Measurements from ENCODE around the gene SLC23A1.

The SLC23A1 gene

GRCh38 chr5:139402561-139403158 is 19.6 kb upstream of the SLC23A1 start (continued):
- TF ChIP-seq, protein P1, sequence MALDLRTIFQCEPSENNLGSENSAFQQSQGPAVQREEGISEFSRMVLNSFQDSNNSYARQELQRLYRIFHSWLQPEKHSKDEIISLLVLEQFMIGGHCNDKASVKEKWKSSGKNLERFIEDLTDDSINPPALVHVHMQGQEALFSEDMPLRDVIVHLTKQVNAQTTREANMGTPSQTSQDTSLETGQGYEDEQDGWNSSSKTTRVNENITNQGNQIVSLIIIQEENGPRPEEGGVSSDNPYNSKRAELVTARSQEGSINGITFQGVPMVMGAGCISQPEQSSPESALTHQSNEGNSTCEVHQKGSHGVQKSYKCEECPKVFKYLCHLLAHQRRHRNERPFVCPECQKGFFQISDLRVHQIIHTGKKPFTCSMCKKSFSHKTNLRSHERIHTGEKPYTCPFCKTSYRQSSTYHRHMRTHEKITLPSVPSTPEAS (tag by site-specific recombination; IDR thresholded peaks at IDR 0.05), result no peak
- TF ChIP-seq ZNF175 (tag by site-specific recombination; IDR thresholded peaks at IDR 0.05) (no peak), SP3 (tag by site-specific recombination; IDR thresholded peaks at IDR 0.05) (no peak), ZNF2 (tag by site-specific recombination; IDR thresholded peaks at IDR 0.05) (no peak), IKZF3 (tag by site-specific recombination; IDR thresholded peaks at IDR 0.05) (0 out of 2 replicates have a peak, but pooled peaks have one; percentile 8), TRIM28 (IDR thresholded peaks at IDR 0.05; ENCODE audit: borderline replicate concordance, low read length) (0 out of 2 replicates have a peak, but pooled peaks have one; percentile 17)

- Histone ChIP-seq H3K36me3 (ENCODE audit: control insufficient read depth in 2 of 2, insufficient read depth in 1 of 2, low read length in 2 of 2) (peaks cover 0 to 12% of the 10 kb centered on the region in 2 experiments; a peak in 2 of 3 replicates), H3K9me3 (ENCODE audit: control insufficient read depth, insufficient read depth, low read depth, low read length) (no peaks in the 10 kb centered on the region), H3K27ac (ENCODE audit: extremely low read depth, low read depth, low read length) (no peak overlapping the region), H3K4me1 (ENCODE audit: control insufficient read depth, insufficient read depth, low read length) (peaks cover 5% of the 10 kb centered on the region; the same call in 1 of the 2 replicates), H3K4me3 (ENCODE audit: low read depth, low read length) (no peak overlapping the region)
- ChIA-PET CTCF (interaction anchor here (0.6 to 2.8 kb wide), 10 partner anchors 10 to 398 kb away, joined by 3 to 18 read pairs (median 4); no protein-coding TSS in a partner anchor), POLR2A (no interaction called here)
- TF ChIP-seq ZNF214 (tag by site-specific recombination; IDR thresholded peaks at IDR 0.05; ENCODE audit: borderline replicate concordance) (no peak), ZNF133 (tag by site-specific recombination; IDR thresholded peaks at IDR 0.05) (peak; percentile 72; the same call in 1 of the 2 replicates), ZNF37A (tag by site-specific recombination; IDR thresholded peaks at IDR 0.05) (no peak)
- TF ChIP-seq, protein P2, sequence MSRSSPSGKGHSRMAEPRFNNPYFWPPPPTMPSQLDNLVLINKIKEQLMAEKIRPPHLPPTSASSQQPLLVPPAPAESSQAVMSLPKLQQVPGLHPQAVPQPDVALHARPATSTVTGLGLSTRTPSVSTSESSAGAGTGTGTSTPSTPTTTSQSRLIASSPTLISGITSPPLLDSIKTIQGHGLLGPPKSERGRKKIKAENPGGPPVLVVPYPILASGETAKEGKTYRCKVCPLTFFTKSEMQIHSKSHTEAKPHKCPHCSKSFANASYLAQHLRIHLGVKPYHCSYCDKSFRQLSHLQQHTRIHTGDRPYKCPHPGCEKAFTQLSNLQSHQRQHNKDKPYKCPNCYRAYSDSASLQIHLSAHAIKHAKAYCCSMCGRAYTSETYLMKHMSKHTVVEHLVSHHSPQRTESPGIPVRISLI (tag by site-specific recombination; IDR thresholded peaks at IDR 0.05), result no peak
These were observed 18.4 kb upstream of the SLC23A1 start for GRCh38 chr5:139401546-139401945.

GRCh38 chr5:139399501-139400121 is 16.5 kb upstream of the SLC23A1 start:
- Histone ChIP-seq H3K36me3 (ENCODE audit: control insufficient read depth in 2 of 2, insufficient read depth in 1 of 2, low read length in 2 of 2) (peaks cover 0 to 12% of the 10 kb centered on the region in 2 experiments; a peak in 2 of 3 replicates), H3K4me1 (ENCODE audit: control insufficient read depth, insufficient read depth, low read length) (peaks cover 5% of the 10 kb centered on the region; the same call in 1 of the 2 replicates), H3K9me3 (ENCODE audit: control insufficient read depth, insufficient read depth, low read depth, low read length) (no peaks in the 10 kb centered on the region), H3K4me3 (ENCODE audit: low read depth, low read length) (no peak overlapping the region), H3K27ac (ENCODE audit: extremely low read depth, low read depth, low read length) (no peak overlapping the region)
- TF ChIP-seq SETDB1 (IDR thresholded peaks at IDR 0.05; ENCODE audit: insufficient read length, low read length), result no peak
- no peak for TF ChIP-seq SALL2 (tag by site-specific recombination; IDR thresholded peaks at IDR 0.05; ENCODE audit: borderline replicate concordance)
- CTCF ChIA-PET, result interaction anchor here (0.7 kb wide), 1 partner anchor 17 kb away, joined by 3 read pairs; no protein-coding TSS in a partner anchor
- POLR2A ChIA-PET, result no interaction called here

GRCh38 chr5:139397921-139398320 is 14.8 kb upstream of the SLC23A1 start:
- Histone ChIP-seq H3K4me3 (ENCODE audit: low read depth, low read length) (no peak overlapping the region), H3K9me3 (ENCODE audit: control insufficient read depth, insufficient read depth, low read depth, low read length) (no peaks in the 10 kb centered on the region), H3K4me1 (ENCODE audit: control insufficient read depth, insufficient read depth, low read length) (no peaks in the 10 kb centered on the region; the same call in 1 of the 2 replicates), H3K27ac (ENCODE audit: extremely low read depth, low read depth, low read length) (no peak overlapping the region), H3K36me3 (ENCODE audit: control insufficient read depth in 2 of 2, insufficient read depth in 1 of 2, low read length in 2 of 2) (peaks cover 0 to 12% of the 10 kb centered on the region in 2 experiments; a peak in 2 of 3 replicates)
- ChIA-PET POLR2A (no interaction called here), CTCF (interaction anchor here (0.7 kb wide), 1 partner anchor 1180 kb away, joined by 3 read pairs; no protein-coding TSS in a partner anchor)
- TF ChIP-seq ZNF214 (tag by site-specific recombination; IDR thresholded peaks at IDR 0.05; ENCODE audit: borderline replicate concordance) (no peak), ZNF660 (tag by site-specific recombination; IDR thresholded peaks at IDR 0.05) (no peak), ZNF777 (tag by site-specific recombination; IDR thresholded peaks at IDR 0.05; ENCODE audit: borderline replicate concordance) (no peak), ZNF658 (tag by site-specific recombination; IDR thresholded peaks at IDR 0.05) (no peak), SP3 (tag by site-specific recombination; IDR thresholded peaks at IDR 0.05) (no peak), KLF9 (tag by site-specific recombination; IDR thresholded peaks at IDR 0.05; ENCODE audit: low read depth) (no peak), ZNF239 (tag by site-specific recombination; IDR thresholded peaks at IDR 0.05) (no peak), HIC1 (tag by site-specific recombination; IDR thresholded peaks at IDR 0.05) (no peak), KLF7 (tag by site-specific recombination; IDR thresholded peaks at IDR 0.05; ENCODE audit: borderline replicate concordance) (no peak)
- TF ChIP-seq, protein P3, sequence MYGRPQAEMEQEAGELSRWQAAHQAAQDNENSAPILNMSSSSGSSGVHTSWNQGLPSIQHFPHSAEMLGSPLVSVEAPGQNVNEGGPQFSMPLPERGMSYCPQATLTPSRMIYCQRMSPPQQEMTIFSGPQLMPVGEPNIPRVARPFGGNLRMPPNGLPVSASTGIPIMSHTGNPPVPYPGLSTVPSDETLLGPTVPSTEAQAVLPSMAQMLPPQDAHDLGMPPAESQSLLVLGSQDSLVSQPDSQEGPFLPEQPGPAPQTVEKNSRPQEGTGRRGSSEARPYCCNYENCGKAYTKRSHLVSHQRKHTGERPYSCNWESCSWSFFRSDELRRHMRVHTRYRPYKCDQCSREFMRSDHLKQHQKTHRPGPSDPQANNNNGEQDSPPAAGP (tag by site-specific recombination; IDR thresholded peaks at IDR 0.05), result no peak
